HepG2 (cell line): ENCODE results near the gene INO80E. TPM values are rescaled to one million over a fixed set of nuclear protein-coding genes. Genes with fewer than 3 reads are reported as not detected.

Experiments used
- GATAD2A ChIP-seq: IDR thresholded peaks from 2 replicates; pipeline ENCODE4 v1.6.1; 2016
- IKZF4 ChIP-seq: sonication (generic); formaldehyde crosslinking; IDR thresholded peaks from 2 replicates; pipeline ENCODE4 v1.5.1; 2020; ENCODE audit warnings: borderline replicate concordance, mild to moderate bottlenecking, low read depth, missing genetic modification reagents; ENCODE audit errors: not compliant biosample characterization
- JUND ChIP-seq: sonication (generic); formaldehyde crosslinking; IDR thresholded peaks from 2 replicates; pipeline ENCODE4 v1.8.0; 2022; ENCODE audit warnings: mild to moderate bottlenecking, missing genetic modification reagents
- KDM5A ChIP-seq: fragments of 200-600 bp; sonication (generic); IDR thresholded peaks from 2 replicates; pipeline ENCODE4 v1.7.0; 2018; ENCODE audit warnings: antibody characterized with exemption, mild to moderate bottlenecking, low read length, borderline replicate concordance
- NBN ChIP-seq: fragments of 450-650 bp; conservative IDR thresholded peaks from 2 replicates; pipeline ENCODE4 v1.6.1; 2017
- PRPF4 ChIP-seq: fragments of 200-400 bp; formaldehyde crosslinking; IDR thresholded peaks from 2 replicates; pipeline ENCODE4 v1.6.1; 2016; ENCODE audit warnings: low read length, low read depth; ENCODE audit not compliant: poor library complexity, severe bottlenecking
- SIX4 ChIP-seq: sonication (generic); formaldehyde crosslinking; IDR thresholded peaks from 2 replicates; pipeline ENCODE4 v1.4.0; 2020; ENCODE audit warnings: missing genetic modification reagents
- ZFP41 ChIP-seq: sonication (generic); formaldehyde crosslinking; IDR thresholded peaks from 2 replicates; pipeline ENCODE4 v1.4.0; 2020; ENCODE audit warnings: mild to moderate bottlenecking, missing genetic modification reagents, borderline replicate concordance
- ZKSCAN8 ChIP-seq: IDR thresholded peaks from 2 replicates; pipeline ENCODE4 v1.6.1; 2016; ENCODE audit warnings: borderline replicate concordance, missing genetic modification reagents, missing compliant biosample characterization
- ZNF317 ChIP-seq: sonication (generic); formaldehyde crosslinking; IDR thresholded peaks from 2 replicates; pipeline ENCODE4 v1.5.0; 2020; ENCODE audit warnings: mild to moderate bottlenecking, missing genetic modification reagents
- ZNF318 ChIP-seq: sonication (generic); formaldehyde crosslinking; IDR thresholded peaks from 2 replicates; pipeline ENCODE4 v1.4.0; 2020; ENCODE audit warnings: mild to moderate bottlenecking, missing genetic modification reagents
- ZNF547 ChIP-seq: sonication (generic); formaldehyde crosslinking; IDR thresholded peaks from 2 replicates; pipeline ENCODE4 v1.5.1; 2020; ENCODE audit warnings: mild to moderate bottlenecking, missing genetic modification reagents
- ZNF746 ChIP-seq: sonication (generic); formaldehyde crosslinking; IDR thresholded peaks from 2 replicates; pipeline ENCODE4 v1.8.0; 2022; ENCODE audit warnings: mild to moderate bottlenecking, missing genetic modification reagents
- ZNF841 ChIP-seq: sonication (generic); formaldehyde crosslinking; IDR thresholded peaks from 2 replicates; pipeline ENCODE4 v1.8.1; 2023; ENCODE audit warnings: missing genetic modification reagents, borderline replicate concordance
- polyA plus RNA-seq, 8 experiments: library from polyadenylated mRNA; depleted of rRNA in 3 of 8; stranded (reverse) in 7 of 8; unstranded in 1 of 8; fragments of >200 nt; fragmentation: Illumina TruSeq in 4 of 8; extraction: Trizol in 4 of 8; gene quantifications; 2 replicates each; pipeline versions ENCODE4 v1.2.1 to v1.2.3, GENCODE V29; 2011 to 2016; ENCODE audit warnings: low read depth in 4 of 8, missing spikeins in 1 of 8, mixed read lengths in 1 of 8; ENCODE audit not compliant: insufficient read depth in 1 of 8
- total RNA-seq, 5 experiments: library from RNA; depleted of rRNA; stranded (reverse); fragments of >200 nt; fragmentation: Illumina TruSeq; extraction: Trizol; gene quantifications; 2 replicates each; pipeline ENCODE4 v1.2.3, GENCODE V29; 2016; ENCODE audit warnings: low read depth in 1 of 5
- TF ChIP-seq, protein P1 (sequence below), 2 experiments: IDR thresholded peaks; 2 replicates each; pipeline ENCODE4 v1.6.1; 2011 to 2012; ENCODE audit warnings: low read length in 2 of 2, borderline replicate concordance in 1 of 2, low read depth in 1 of 2, mild to moderate bottlenecking in 1 of 2, moderate library complexity in 1 of 2
- TF ChIP-seq, protein P2 (sequence below): sonication (generic); formaldehyde crosslinking; IDR thresholded peaks from 2 replicates; pipeline ENCODE4 v1.4.0; 2020; ENCODE audit warnings: low read depth, mild to moderate bottlenecking, missing genetic modification reagents

The INO80E gene
- total and polyA plus RNA-seq, 2 of the 13 experiments (the other 11 are each of a cell fraction or from before 2014, with no cell fraction given): 25.8 to 45.6 TPM

DNA sequence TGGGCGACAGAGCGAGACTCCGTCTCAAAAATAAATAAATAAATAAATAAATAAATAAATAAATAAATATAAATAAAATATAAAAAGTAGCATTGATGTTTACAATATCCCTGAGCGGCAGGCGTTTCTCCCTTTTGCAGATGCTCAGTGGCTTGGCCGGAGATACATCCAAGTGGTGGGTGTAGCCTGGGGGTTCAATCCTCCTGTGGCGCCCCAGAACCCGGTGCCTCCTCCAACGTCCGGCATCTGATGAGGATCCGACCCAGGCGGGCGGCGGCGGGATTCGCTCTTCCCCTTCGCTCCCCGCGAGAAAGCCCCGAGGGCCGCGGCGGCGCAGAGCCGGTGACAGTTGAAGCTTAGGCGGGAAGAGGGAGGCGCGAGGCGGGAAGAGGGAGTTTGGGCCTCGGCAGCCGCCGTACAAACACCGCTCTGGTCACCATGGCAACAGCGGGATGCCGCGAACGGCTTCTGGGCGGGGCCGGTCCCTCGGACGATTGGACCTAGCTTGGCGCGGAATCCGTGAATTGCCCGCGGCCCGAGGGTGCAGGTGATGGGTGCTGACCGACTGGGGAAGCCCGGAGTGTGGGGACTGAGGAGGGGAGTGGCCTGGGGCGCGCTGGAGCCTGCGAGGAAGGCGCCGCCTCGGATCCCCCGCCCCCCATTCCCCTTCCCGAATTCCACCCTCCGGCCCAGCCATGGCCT is 56.8 kb downstream of the INO80E start (continued):
- TF ChIP-seq ZNF318 (CRISPR knock-in tag) (no peak), ZNF547 (peak; percentile 97), ZFP41 (CRISPR knock-in tag) (peak; percentile 96; the same call in 1 of the 2 replicates), ZKSCAN8 (CRISPR knock-in tag) (peak; percentile 70; the same call in 1 of the 2 replicates), ZNF841 (CRISPR knock-in tag) (peak; percentile 91; the same call in 1 of the 2 replicates), SIX4 (peak; percentile 83), NBN (no peak), KDM5A (no peak), ZNF746 (CRISPR knock-in tag) (peak; percentile 85), IKZF4 (peak; percentile 98), ZNF317 (peak; percentile 57; the same call in 1 of the 2 replicates), GATAD2A (peak; percentile 61), PRPF4 (no peak), JUND (CRISPR knock-in tag) (no peak)
- TF ChIP-seq, protein P1, sequence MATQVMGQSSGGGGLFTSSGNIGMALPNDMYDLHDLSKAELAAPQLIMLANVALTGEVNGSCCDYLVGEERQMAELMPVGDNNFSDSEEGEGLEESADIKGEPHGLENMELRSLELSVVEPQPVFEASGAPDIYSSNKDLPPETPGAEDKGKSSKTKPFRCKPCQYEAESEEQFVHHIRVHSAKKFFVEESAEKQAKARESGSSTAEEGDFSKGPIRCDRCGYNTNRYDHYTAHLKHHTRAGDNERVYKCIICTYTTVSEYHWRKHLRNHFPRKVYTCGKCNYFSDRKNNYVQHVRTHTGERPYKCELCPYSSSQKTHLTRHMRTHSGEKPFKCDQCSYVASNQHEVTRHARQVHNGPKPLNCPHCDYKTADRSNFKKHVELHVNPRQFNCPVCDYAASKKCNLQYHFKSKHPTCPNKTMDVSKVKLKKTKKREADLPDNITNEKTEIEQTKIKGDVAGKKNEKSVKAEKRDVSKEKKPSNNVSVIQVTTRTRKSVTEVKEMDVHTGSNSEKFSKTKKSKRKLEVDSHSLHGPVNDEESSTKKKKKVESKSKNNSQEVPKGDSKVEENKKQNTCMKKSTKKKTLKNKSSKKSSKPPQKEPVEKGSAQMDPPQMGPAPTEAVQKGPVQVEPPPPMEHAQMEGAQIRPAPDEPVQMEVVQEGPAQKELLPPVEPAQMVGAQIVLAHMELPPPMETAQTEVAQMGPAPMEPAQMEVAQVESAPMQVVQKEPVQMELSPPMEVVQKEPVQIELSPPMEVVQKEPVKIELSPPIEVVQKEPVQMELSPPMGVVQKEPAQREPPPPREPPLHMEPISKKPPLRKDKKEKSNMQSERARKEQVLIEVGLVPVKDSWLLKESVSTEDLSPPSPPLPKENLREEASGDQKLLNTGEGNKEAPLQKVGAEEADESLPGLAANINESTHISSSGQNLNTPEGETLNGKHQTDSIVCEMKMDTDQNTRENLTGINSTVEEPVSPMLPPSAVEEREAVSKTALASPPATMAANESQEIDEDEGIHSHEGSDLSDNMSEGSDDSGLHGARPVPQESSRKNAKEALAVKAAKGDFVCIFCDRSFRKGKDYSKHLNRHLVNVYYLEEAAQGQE (IDR thresholded peaks at IDR 0.05; ENCODE audit: borderline replicate concordance in 1 of 2, low read depth in 1 of 2, low read length in 2 of 2): peak in 1 of 2 experiments; percentile 58; a peak in 1 of 4 replicates
- TF ChIP-seq, protein P2, sequence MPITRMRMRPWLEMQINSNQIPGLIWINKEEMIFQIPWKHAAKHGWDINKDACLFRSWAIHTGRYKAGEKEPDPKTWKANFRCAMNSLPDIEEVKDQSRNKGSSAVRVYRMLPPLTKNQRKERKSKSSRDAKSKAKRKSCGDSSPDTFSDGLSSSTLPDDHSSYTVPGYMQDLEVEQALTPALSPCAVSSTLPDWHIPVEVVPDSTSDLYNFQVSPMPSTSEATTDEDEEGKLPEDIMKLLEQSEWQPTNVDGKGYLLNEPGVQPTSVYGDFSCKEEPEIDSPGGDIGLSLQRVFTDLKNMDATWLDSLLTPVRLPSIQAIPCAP: 0 out of 2 replicates have a peak, but pooled peaks have one; percentile 60
